Measurements from ENCODE around the gene UBE2J2.
"Not testable (repeated sequence)": the region's sequence is repeated elsewhere in the genome, so short reads cannot be mapped to it uniquely, and the experiment has no call there.

UBE2J2 gene

GRCh38 chr1:1255611-1256010, 18.0 kb downstream of the UBE2J2 start:
- DNase-seq (ENCODE audit: low read depth in 2 of 2) = no peak

GRCh38 chr1:1255078-1255477, 18.6 kb downstream of the UBE2J2 start:
- no peak for DNase-seq (ENCODE audit: low read depth in 2 of 2)

GRCh38 chr1:1254667-1254998, 19.0 kb downstream of the UBE2J2 start:
- DNase-seq (ENCODE audit: low read depth in 2 of 2) = no peak

GRCh38 chr1:1253972-1254666, 19.5 kb downstream of the UBE2J2 start:
- no peak for DNase-seq (ENCODE audit: low read depth in 2 of 2)

- DNase-seq (ENCODE audit: low read depth in 2 of 2) = no peak
These were observed 20.3 kb downstream of the UBE2J2 start for GRCh38 chr1:1253314-1253713.

- peak; percentile 41 to 69 for DNase-seq (ENCODE audit: low read depth in 2 of 2)
These were observed 22.8 kb downstream of the UBE2J2 start for GRCh38 chr1:1250786-1251284.

GRCh38 chr1:1248009-1248913, 25.4 kb downstream of the UBE2J2 start:
- DNase-seq (ENCODE audit: low read depth in 2 of 2) = not testable (repeated sequence)

- no peak for DNase-seq (ENCODE audit: low read depth in 2 of 2)
These were observed 26.2 kb downstream of the UBE2J2 start for GRCh38 chr1:1247341-1247913.

- no peak for DNase-seq (ENCODE audit: low read depth in 2 of 2)
These were observed 26.9 kb downstream of the UBE2J2 start, which contains the start of gene C1QTNF12 for GRCh38 chr1:1246577-1247340. Gene C1QTNF12 (minus strand): TSS chr1:1246722. CDS start chr1:1246690, 32 bp downstream.

GRCh38 chr1:1245817-1246576, 27.7 kb downstream of the UBE2J2 start:
- DNase-seq (ENCODE audit: low read depth in 2 of 2) = no peak

- DNase-seq (ENCODE audit: low read depth in 2 of 2) = no peak
These were observed 28.4 kb downstream of the UBE2J2 start for GRCh38 chr1:1245178-1245816.

GRCh38 chr1:1244192-1244811, 29.4 kb downstream of the UBE2J2 start:
- no peak for DNase-seq (ENCODE audit: low read depth in 2 of 2)

- no peak for DNase-seq (ENCODE audit: low read depth in 2 of 2)
These were observed 29.9 kb downstream of the UBE2J2 start for GRCh38 chr1:1243807-1244191.

GRCh38 chr1:1243266-1243660, 30.4 kb downstream of the UBE2J2 start:
- DNase-seq (ENCODE audit: low read depth in 2 of 2) = no peak

GRCh38 chr1:1242461-1243265, 31.0 kb downstream of the UBE2J2 start:
- no peak for DNase-seq (ENCODE audit: low read depth in 2 of 2)

- no peak for DNase-seq (ENCODE audit: low read depth in 2 of 2)
These were observed 31.9 kb downstream of the UBE2J2 start for GRCh38 chr1:1241588-1242219.

GRCh38 chr1:1240822-1241587, 32.6 kb downstream of the UBE2J2 start:
- DNase-seq (ENCODE audit: low read depth in 2 of 2) = no peak

- DNase-seq (ENCODE audit: low read depth in 2 of 2) = no peak
These were observed 33.3 kb downstream of the UBE2J2 start for GRCh38 chr1:1240348-1240732.

Measured in stimulated activated CD4-positive, alpha-beta T cell treated with anti-CD3 and anti-CD28 coated beads, Interleukin-15, amount 100 ng/mL, for 48 hours (primary cell).